Kidney epithelial cell (primary cell): Measurements from ENCODE around the gene PIGH. TPM values are rescaled to one million over a fixed set of nuclear protein-coding genes. Genes with fewer than 3 reads are reported as not detected.

ENCODE experiments used
- DNase-seq: peaks from one replicate; pipeline ENCODE4 v3.0.0-alpha.2; 2010; ENCODE audit warnings: low read depth
- H3K27me3 ChIP-seq: 2 replicates; pipeline ENCODE4 v1.6.0; 2011; ENCODE audit warnings: low read length; ENCODE audit not compliant: control insufficient read depth, insufficient read depth
- H3K36me3 ChIP-seq: 2 replicates; pipeline ENCODE4 v1.5.1; 2011; ENCODE audit warnings: low read length; ENCODE audit not compliant: control insufficient read depth, insufficient read depth
- H3K4me3 ChIP-seq: 2 replicates; pipeline ENCODE4 v1.5.1; 2011; ENCODE audit warnings: low read depth, mild to moderate bottlenecking, control low read depth, low read length
- total RNA-seq: library from RNA; depleted of rRNA; stranded (reverse); fragments of >200 nt; gene quantifications from 2 replicates; pipeline ENCODE4 v1.2.3, GENCODE V29; 2015
- TF ChIP-seq, protein P1 (sequence below): IDR thresholded peaks from 2 replicates; pipeline ENCODE4 v1.5.1; 2011; ENCODE audit warnings: mild to moderate bottlenecking, moderate library complexity, low read length, control low read depth, inconsistent platforms; ENCODE audit not compliant: insufficient read depth, poor library complexity, severe bottlenecking

PIGH gene
- total RNA-seq, 1 donor from 2014 or later: 27.1 TPM

DNA sequence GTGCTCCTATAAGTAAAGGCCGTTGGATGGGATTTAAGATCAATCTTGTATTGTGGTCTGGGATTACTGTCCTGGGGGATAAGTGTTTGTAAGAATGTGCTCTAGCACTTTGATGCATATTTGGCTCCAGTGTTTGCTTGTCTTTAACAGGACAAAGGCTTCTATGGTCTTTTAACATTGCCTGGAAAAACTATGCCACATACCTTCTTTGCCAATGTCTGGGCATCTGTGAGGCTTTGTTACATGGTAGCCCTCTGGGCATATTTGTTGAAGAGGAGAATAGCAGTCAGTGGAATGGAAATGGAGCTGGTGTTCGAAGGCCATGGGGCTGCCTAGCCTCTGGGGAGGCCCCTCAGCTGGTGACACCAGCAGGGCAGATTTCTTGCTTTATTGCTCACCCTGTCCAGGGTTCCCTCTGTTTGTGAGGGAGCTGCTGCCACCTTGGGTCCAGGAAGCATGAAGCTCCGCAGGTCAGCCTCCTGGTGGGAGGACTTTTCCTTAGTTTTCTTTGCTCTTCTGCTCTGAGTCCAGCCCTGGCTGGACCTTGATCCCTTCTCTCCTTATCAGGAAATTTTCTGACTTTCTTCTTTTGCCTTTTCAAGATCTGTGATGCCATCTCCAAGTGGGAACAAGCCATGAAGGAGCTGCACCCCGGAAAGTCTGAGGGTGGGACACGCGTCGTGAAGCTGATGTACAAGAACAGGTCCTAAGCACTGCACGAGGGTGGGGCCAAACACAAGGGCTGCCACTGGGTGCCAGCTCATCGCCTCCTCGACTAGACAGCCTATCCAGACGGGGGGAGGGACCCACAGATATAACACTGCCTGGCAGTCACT lies 19.5 kb downstream of the PIGH start:
- H3K4me3 ChIP-seq: no peak overlapping the region
- H3K27me3 ChIP-seq: no peaks in the 10 kb centered on the region
- H3K36me3 ChIP-seq: no peaks in the 10 kb centered on the region
- TF ChIP-seq, protein P1, sequence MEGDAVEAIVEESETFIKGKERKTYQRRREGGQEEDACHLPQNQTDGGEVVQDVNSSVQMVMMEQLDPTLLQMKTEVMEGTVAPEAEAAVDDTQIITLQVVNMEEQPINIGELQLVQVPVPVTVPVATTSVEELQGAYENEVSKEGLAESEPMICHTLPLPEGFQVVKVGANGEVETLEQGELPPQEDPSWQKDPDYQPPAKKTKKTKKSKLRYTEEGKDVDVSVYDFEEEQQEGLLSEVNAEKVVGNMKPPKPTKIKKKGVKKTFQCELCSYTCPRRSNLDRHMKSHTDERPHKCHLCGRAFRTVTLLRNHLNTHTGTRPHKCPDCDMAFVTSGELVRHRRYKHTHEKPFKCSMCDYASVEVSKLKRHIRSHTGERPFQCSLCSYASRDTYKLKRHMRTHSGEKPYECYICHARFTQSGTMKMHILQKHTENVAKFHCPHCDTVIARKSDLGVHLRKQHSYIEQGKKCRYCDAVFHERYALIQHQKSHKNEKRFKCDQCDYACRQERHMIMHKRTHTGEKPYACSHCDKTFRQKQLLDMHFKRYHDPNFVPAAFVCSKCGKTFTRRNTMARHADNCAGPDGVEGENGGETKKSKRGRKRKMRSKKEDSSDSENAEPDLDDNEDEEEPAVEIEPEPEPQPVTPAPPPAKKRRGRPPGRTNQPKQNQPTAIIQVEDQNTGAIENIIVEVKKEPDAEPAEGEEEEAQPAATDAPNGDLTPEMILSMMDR: no peak
- DNase-seq: no peak

DNA sequence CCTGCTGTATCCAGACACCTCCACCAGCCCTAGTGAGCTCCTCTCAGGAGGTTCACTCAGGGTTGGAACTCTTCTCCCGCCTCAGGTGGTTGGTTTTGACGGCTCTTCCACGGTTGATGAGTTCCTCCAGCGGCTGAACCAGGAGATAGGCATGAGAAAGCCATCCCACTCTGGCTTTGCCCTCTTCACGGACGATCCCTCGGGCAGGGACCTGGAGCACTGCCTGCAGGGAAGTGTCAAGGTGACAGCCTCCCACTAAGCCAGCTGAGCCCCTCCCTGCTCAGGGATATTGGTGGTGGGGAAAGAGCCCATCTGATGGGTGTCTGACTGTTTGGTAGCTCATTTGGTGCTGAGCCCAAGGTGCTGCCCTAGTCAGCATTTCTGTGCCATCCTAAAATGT lies 20.4 kb downstream of the PIGH start:
- no peak overlapping the region for H3K4me3 ChIP-seq
- TF ChIP-seq, protein P1: no peak
- H3K27me3 ChIP-seq: no peaks in the 10 kb centered on the region
- DNase-seq: no peak
- H3K36me3 ChIP-seq: no peaks in the 10 kb centered on the region

DNA sequence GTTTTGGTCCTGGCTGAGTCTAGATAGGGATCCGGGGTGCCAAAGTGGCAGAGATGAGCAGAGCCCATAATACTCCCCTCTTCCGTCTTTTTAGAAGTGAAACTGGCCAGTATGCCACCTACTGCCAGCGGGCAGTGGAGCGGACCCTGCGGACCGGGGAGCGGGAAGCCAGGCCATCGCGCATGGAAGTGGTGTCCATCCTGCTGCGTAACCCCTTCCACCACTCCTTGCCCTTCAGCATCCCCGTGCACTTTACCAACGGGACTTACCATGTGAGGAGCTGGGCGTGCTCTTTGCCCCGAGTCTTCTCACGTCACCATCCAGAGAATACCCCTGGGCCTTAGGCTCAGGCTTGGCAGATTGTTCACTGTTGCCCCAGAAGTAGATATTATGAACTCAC lies 21.0 kb downstream of the PIGH start:
- Histone ChIP-seq H3K27me3 (no peaks in the 10 kb centered on the region), H3K4me3 (no peak overlapping the region), H3K36me3 (no peaks in the 10 kb centered on the region)
- no peak for DNase-seq
- TF ChIP-seq, protein P1: no peak

DNA sequence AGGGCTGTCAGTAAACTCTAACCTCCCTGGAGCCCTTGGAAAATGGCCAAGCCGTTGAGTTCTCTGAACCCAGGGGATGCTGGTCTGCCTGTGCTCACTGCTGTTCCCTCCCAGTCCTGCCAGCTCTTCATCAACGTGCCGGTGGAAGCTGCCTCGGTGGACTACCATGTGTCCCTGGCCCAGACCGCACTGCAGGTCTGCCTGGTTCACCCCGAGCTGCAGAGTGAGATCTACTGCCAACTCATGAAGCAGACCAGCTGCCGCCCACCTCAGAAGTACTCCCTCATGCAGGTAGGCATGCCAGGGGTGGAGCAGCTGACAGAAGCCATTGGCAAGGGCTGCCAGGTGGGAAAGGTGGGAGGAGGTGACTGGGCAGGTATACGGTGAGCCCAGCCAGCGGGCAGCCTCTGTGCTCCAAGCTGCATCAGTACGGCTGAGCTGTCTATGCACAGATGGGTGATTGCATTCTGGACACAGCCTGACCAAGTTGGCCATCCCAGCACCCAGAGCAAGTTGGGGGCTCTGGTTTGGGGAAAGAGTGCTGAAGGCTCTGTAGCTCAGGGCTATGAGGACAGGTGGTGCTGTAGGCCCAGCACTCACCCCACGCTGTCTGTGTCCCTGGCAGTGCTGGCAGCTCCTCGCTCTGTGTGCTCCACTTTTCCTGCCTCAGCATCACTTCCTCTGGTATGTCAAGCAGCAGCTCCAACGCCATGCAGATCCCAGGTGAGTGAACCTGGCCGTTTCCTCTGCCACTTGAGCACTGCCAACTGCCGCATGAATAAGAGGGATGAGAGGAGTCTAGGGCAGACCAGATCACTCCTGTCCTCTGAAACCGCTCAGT lies 21.9 kb downstream of the PIGH start:
- TF ChIP-seq, protein P1: no peak
- no peaks in the 10 kb centered on the region for H3K27me3 ChIP-seq
- no peak overlapping the region for H3K4me3 ChIP-seq
- no peak for DNase-seq
- H3K36me3 ChIP-seq: no peaks in the 10 kb centered on the region

DNA sequence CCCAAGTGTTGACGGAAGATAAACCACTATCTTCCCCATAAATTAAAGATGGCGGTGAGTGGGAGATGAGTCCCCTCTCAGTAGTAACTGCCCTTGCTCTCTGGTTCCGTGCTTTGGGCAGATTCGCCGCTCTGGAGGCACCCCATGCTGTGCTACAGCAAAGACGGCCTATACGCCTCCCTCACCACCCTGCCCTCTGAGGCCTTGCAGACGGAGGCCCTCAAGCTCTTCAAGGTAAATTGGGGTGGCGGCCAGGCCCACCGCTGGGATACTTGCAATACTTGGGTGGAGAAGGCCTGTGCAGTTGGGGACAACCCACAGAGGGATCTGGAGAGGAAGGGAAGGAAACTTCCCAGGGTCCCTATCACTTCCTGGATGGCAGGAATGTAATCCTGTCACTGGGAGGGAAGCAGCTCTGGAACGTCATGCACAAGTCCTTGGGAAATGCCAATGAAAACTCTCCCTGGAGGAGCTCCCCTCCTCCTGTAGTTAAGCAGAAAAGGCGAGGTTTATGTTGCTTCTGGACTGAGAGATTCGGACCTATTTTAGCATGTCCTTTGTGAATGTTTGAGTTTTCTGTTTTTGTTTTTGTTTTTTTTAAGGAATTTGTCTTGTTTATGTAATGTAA lies 22.8 kb downstream of the PIGH start:
- TF ChIP-seq, protein P1: no peak
- Histone ChIP-seq H3K36me3 (no peaks in the 10 kb centered on the region), H3K27me3 (no peaks in the 10 kb centered on the region), H3K4me3 (no peak overlapping the region)
- no peak for DNase-seq
